ENCODE data around the gene DYNLT2B. TPM values are rescaled to one million over a fixed set of nuclear protein-coding genes. Genes with fewer than 3 reads are reported as not detected.
A peak's percentile ranks its signal among the peaks of the same experiment; 100 is the strongest.

Gene DYNLT2B
- total RNA-seq, 1 donor from 2014 or later = 26.3 TPM

DNA sequence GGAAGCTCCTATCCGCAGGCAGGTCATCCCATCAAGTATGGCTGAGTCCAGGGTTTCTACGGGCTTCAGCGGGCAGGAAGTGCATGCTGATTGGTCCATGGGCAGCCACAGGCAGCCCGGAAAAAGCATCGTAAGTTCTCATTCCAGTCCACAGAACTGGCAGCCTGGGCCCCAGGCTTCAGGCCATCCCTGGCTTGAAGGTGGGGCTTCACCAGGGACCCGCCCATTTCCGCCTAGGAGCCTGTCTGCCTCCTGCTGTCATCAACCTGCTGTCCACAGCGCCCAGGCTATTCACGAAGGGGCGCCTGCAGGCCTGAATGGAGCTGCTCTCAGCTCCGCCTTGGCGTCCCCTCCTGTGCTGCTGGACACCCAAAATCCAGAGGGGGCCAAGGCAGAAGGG, 44.4 kb downstream of the DYNLT2B start:
- TF ChIP-seq CTCF (conservative IDR thresholded peaks at IDR 0.05) = no peak
- Mint-ChIP-seq H3K27me3 (no peaks in the 10 kb centered on the region), H3K4me3 (no peak overlapping the region), H3K36me3 (peaks cover 26% of the 10 kb centered on the region), H3K4me1 (ENCODE audit: unreplicated experiment) (peaks cover 5% of the 10 kb centered on the region), H3K9me3 (no peaks in the 10 kb centered on the region), H3K27ac (no peak overlapping the region)
- DNase-seq (ENCODE audit: extremely low spot score, unreplicated experiment) = no peak

DNA sequence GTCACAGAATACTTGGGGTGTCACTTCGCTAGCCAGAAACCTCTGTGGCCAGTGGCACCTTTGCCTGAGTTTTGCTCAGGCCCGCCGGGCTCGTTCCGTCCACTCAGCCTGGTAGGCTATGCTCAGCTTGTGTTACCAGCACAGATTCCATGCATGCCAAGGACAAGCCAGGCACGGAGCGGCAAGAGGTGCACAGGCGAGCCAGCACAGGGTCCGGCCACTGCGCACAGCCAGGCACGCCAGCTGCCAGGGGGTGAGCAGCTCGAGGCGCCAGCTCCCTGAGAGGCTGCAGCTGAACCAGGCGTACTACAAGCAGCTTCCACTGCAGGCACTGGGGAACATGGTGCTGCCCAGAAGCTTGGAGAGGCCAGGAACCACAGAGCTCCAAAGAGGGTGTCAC, 45.2 kb downstream of the DYNLT2B start:
- no peak for DNase-seq (ENCODE audit: extremely low spot score, unreplicated experiment)
- no peak overlapping the region for H3K4me3 Mint-ChIP-seq

GRCh38 chr3:196270499-196270898, 47.5 kb downstream of the DYNLT2B start:
- Mint-ChIP-seq H3K27ac (no peak overlapping the region), H3K36me3 (peaks cover 30% of the 10 kb centered on the region), H3K4me3 (no peak overlapping the region), H3K27me3 (no peaks in the 10 kb centered on the region), H3K4me1 (ENCODE audit: unreplicated experiment) (no peaks in the 10 kb centered on the region), H3K9me3 (no peaks in the 10 kb centered on the region)
- TF ChIP-seq CTCF (conservative IDR thresholded peaks at IDR 0.05) = no peak
- DNase-seq (ENCODE audit: extremely low spot score, unreplicated experiment) = no peak

More for the DNA sequence above, 45.2 kb downstream of the DYNLT2B start:
- Mint-ChIP-seq H3K4me1 (ENCODE audit: unreplicated experiment) (no peaks in the 10 kb centered on the region), H3K27ac (no peak overlapping the region), H3K27me3 (no peaks in the 10 kb centered on the region), H3K36me3 (peaks cover 27% of the 10 kb centered on the region), H3K9me3 (no peaks in the 10 kb centered on the region)
- TF ChIP-seq CTCF (conservative IDR thresholded peaks at IDR 0.05) = no peak

- Mint-ChIP-seq H3K36me3 (peaks cover 32% of the 10 kb centered on the region), H3K4me1 (ENCODE audit: unreplicated experiment) (no peaks in the 10 kb centered on the region), H3K4me3 (no peak overlapping the region), H3K27me3 (no peaks in the 10 kb centered on the region), H3K9me3 (no peaks in the 10 kb centered on the region), H3K27ac (peak overlapping the region; percentile 80)
- no peak for DNase-seq (ENCODE audit: extremely low spot score, unreplicated experiment)
- no peak for TF ChIP-seq CTCF (conservative IDR thresholded peaks at IDR 0.05)
These were observed 49.5 kb downstream of the DYNLT2B start for GRCh38 chr3:196268284-196269163.

GRCh38 chr3:196263819-196264218, 54.2 kb downstream of the DYNLT2B start:
- H3K27me3 Mint-ChIP-seq = no peaks in the 10 kb centered on the region
- TF ChIP-seq CTCF (conservative IDR thresholded peaks at IDR 0.05) = no peak
- H3K27ac Mint-ChIP-seq = no peak overlapping the region
- H3K36me3 Mint-ChIP-seq = peaks cover 23% of the 10 kb centered on the region
- H3K4me1 Mint-ChIP-seq (ENCODE audit: unreplicated experiment) = no peaks in the 10 kb centered on the region
- DNase-seq (ENCODE audit: extremely low spot score, unreplicated experiment) = no peak
- H3K4me3 Mint-ChIP-seq = no peak overlapping the region
- no peaks in the 10 kb centered on the region for H3K9me3 Mint-ChIP-seq

Data from type B pancreatic cell (in vitro differentiated cells).